ENCODE data around the gene CEP295NL.

DNA sequence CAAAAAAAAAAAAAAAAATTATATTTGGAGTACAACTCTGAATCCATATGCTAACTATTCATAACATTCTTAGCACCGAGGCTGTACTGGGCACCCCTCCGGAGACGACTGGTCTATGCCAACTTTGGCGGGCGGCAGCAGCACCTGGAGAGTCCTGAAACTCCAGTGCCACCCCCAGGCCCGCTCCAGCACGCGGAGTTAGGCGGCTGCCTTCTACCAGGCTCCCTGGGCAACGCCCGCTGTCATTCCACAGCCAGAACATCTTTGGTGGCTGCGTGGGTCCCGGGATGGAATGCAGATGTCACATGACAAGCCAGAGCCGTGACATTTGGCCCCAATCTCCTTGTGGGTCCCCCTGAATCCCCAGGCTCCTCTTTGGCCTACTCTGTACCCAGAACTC is 16.0 kb upstream of the CEP295NL start:
- TF ChIP-seq POLR2AphosphoS5 (IDR thresholded peaks at IDR 0.05; ENCODE audit: low read depth, low read length): no peak
- TF ChIP-seq, protein P1, sequence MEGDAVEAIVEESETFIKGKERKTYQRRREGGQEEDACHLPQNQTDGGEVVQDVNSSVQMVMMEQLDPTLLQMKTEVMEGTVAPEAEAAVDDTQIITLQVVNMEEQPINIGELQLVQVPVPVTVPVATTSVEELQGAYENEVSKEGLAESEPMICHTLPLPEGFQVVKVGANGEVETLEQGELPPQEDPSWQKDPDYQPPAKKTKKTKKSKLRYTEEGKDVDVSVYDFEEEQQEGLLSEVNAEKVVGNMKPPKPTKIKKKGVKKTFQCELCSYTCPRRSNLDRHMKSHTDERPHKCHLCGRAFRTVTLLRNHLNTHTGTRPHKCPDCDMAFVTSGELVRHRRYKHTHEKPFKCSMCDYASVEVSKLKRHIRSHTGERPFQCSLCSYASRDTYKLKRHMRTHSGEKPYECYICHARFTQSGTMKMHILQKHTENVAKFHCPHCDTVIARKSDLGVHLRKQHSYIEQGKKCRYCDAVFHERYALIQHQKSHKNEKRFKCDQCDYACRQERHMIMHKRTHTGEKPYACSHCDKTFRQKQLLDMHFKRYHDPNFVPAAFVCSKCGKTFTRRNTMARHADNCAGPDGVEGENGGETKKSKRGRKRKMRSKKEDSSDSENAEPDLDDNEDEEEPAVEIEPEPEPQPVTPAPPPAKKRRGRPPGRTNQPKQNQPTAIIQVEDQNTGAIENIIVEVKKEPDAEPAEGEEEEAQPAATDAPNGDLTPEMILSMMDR (IDR thresholded peaks at IDR 0.05): no peak
- no peak for TF ChIP-seq TCF7L2 (IDR thresholded peaks at IDR 0.05; ENCODE audit: low read depth, low read length)
- TF ChIP-seq SIN3A (IDR thresholded peaks at IDR 0.05; ENCODE audit: borderline replicate concordance, insufficient read depth, low read depth, low read length): no peak
- TF ChIP-seq, protein P2, sequence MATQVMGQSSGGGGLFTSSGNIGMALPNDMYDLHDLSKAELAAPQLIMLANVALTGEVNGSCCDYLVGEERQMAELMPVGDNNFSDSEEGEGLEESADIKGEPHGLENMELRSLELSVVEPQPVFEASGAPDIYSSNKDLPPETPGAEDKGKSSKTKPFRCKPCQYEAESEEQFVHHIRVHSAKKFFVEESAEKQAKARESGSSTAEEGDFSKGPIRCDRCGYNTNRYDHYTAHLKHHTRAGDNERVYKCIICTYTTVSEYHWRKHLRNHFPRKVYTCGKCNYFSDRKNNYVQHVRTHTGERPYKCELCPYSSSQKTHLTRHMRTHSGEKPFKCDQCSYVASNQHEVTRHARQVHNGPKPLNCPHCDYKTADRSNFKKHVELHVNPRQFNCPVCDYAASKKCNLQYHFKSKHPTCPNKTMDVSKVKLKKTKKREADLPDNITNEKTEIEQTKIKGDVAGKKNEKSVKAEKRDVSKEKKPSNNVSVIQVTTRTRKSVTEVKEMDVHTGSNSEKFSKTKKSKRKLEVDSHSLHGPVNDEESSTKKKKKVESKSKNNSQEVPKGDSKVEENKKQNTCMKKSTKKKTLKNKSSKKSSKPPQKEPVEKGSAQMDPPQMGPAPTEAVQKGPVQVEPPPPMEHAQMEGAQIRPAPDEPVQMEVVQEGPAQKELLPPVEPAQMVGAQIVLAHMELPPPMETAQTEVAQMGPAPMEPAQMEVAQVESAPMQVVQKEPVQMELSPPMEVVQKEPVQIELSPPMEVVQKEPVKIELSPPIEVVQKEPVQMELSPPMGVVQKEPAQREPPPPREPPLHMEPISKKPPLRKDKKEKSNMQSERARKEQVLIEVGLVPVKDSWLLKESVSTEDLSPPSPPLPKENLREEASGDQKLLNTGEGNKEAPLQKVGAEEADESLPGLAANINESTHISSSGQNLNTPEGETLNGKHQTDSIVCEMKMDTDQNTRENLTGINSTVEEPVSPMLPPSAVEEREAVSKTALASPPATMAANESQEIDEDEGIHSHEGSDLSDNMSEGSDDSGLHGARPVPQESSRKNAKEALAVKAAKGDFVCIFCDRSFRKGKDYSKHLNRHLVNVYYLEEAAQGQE (IDR thresholded peaks at IDR 0.05; ENCODE audit: insufficient read depth in 1 of 2, low read depth in 2 of 2, low read length in 1 of 2): no peak

Measured in Panc1 (cell line).